ENCODE results near the gene C10orf90.

DNA sequence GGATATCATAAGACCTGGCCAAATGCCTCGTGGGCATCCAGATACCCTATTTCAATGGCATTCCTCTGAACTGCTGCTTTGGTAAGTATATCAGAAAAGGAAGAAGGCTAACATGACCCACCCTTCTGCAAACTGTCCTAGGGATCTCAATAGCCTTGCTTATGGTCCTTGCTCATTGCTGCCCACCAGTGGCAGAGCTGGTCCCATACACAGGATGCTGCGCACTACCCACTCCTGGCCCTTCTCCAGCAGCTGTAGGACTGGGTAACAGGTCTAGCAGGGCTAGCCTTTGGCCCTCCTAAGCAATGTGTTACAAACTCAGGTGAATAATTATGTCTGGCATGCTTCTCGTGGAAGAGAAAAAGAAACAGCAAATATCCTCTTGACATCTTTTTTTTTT is 72.5 kb downstream of the C10orf90 start:
- TF ChIP-seq, protein P1, sequence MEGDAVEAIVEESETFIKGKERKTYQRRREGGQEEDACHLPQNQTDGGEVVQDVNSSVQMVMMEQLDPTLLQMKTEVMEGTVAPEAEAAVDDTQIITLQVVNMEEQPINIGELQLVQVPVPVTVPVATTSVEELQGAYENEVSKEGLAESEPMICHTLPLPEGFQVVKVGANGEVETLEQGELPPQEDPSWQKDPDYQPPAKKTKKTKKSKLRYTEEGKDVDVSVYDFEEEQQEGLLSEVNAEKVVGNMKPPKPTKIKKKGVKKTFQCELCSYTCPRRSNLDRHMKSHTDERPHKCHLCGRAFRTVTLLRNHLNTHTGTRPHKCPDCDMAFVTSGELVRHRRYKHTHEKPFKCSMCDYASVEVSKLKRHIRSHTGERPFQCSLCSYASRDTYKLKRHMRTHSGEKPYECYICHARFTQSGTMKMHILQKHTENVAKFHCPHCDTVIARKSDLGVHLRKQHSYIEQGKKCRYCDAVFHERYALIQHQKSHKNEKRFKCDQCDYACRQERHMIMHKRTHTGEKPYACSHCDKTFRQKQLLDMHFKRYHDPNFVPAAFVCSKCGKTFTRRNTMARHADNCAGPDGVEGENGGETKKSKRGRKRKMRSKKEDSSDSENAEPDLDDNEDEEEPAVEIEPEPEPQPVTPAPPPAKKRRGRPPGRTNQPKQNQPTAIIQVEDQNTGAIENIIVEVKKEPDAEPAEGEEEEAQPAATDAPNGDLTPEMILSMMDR (IDR thresholded peaks at IDR 0.05; ENCODE audit: insufficient read depth, low read length) = peak; percentile 89
- TF ChIP-seq, protein P2, sequence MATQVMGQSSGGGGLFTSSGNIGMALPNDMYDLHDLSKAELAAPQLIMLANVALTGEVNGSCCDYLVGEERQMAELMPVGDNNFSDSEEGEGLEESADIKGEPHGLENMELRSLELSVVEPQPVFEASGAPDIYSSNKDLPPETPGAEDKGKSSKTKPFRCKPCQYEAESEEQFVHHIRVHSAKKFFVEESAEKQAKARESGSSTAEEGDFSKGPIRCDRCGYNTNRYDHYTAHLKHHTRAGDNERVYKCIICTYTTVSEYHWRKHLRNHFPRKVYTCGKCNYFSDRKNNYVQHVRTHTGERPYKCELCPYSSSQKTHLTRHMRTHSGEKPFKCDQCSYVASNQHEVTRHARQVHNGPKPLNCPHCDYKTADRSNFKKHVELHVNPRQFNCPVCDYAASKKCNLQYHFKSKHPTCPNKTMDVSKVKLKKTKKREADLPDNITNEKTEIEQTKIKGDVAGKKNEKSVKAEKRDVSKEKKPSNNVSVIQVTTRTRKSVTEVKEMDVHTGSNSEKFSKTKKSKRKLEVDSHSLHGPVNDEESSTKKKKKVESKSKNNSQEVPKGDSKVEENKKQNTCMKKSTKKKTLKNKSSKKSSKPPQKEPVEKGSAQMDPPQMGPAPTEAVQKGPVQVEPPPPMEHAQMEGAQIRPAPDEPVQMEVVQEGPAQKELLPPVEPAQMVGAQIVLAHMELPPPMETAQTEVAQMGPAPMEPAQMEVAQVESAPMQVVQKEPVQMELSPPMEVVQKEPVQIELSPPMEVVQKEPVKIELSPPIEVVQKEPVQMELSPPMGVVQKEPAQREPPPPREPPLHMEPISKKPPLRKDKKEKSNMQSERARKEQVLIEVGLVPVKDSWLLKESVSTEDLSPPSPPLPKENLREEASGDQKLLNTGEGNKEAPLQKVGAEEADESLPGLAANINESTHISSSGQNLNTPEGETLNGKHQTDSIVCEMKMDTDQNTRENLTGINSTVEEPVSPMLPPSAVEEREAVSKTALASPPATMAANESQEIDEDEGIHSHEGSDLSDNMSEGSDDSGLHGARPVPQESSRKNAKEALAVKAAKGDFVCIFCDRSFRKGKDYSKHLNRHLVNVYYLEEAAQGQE (IDR thresholded peaks at IDR 0.05; ENCODE audit: insufficient replicate concordance, low read depth) = no peak

Data from HL-60 (cell line).